CD14-positive monocyte (primary cell): Measurements from ENCODE around the gene MCF2L2. TPM values are rescaled to one million over a fixed set of nuclear protein-coding genes. Genes with fewer than 3 reads are reported as not detected.
"Not testable (repeated sequence)": the region's sequence is repeated elsewhere in the genome, so short reads cannot be mapped to it uniquely, and the experiment has no call there.

ENCODE experiments used
- DNase-seq, 3 donors: peaks; one replicate each; pipeline ENCODE4 v3.0.0-alpha.2; 2011 to 2022
- H2AFZ ChIP-seq: 2 replicates; pipeline ENCODE4 v1.6.0; 2012; ENCODE audit warnings: mild to moderate bottlenecking, low read depth, low read length, inconsistent platforms; ENCODE audit not compliant: insufficient read depth, poor library complexity, severe bottlenecking
- H3K27ac ChIP-seq, 2 donors: 1 replicate in 1 of 2; 2 replicates in 1 of 2; pipeline ENCODE4 v1.5.1; 2012 to 2013; ENCODE audit warnings: low read length in 2 of 2, control low read depth in 1 of 2, inconsistent platforms in 1 of 2, low read depth in 1 of 2, mild to moderate bottlenecking in 1 of 2
- H3K27me3 ChIP-seq, 2 donors: one replicate each; pipeline versions ENCODE4 v1.6.0 to v1.6.1; 2011 to 2013; ENCODE audit warnings: low read length in 2 of 2; ENCODE audit not compliant: control insufficient read depth in 2 of 2, insufficient read depth in 2 of 2
- H3K36me3 ChIP-seq, 2 donors: replicated peaks in 1 of 2; 1 replicate in 1 of 2; 2 replicates in 1 of 2; pipeline versions ENCODE4 v1.5.1 to v1.6.1; 2012 to 2013; ENCODE audit warnings: low read length in 2 of 2, control low read depth in 1 of 2, inconsistent platforms in 1 of 2, mild to moderate bottlenecking in 1 of 2; ENCODE audit not compliant: insufficient read depth in 2 of 2, control insufficient read depth in 1 of 2
- H3K4me1 ChIP-seq, 2 donors: 1 replicate in 1 of 2; 2 replicates in 1 of 2; pipeline versions ENCODE4 v1.5.1 to v1.6.1; 2012 to 2013; ENCODE audit warnings: low read length in 2 of 2, control low read depth in 1 of 2, inconsistent platforms in 1 of 2, mild to moderate bottlenecking in 1 of 2, moderate library complexity in 1 of 2; ENCODE audit not compliant: insufficient read depth in 2 of 2, control insufficient read depth in 1 of 2
- H3K4me2 ChIP-seq: replicated peaks from 2 replicates; pipeline ENCODE3; 2012; ENCODE audit warnings: low read length, moderate library complexity, mild to moderate bottlenecking; ENCODE audit not compliant: poor library complexity, severe bottlenecking; ENCODE audit errors: extremely low read depth
- H3K4me3 ChIP-seq, 3 experiments: fragments of 200-600 bp in 1 of 3; sonication (generic) in 1 of 3; replicated peaks in 1 of 3; 1 replicate in 2 of 3; 2 replicates in 1 of 3; pipeline ENCODE4 v1.5.1; 2011 to 2013; ENCODE audit warnings: low read length in 3 of 3, mild to moderate bottlenecking in 3 of 3, control low read depth in 2 of 3, low read depth in 2 of 3, inconsistent platforms in 1 of 3, moderate library complexity in 1 of 3
- H3K79me2 ChIP-seq: 2 replicates; pipeline ENCODE4 v1.6.0; 2012; ENCODE audit warnings: mild to moderate bottlenecking, control low read depth, inconsistent platforms, low read length, moderate library complexity; ENCODE audit not compliant: insufficient read depth
- H3K9ac ChIP-seq: 2 replicates; pipeline ENCODE4 v1.6.0; 2017; ENCODE audit warnings: low read length, mild to moderate bottlenecking; ENCODE audit not compliant: insufficient read depth, poor library complexity, severe bottlenecking
- H3K9me3 ChIP-seq, 2 donors: replicated peaks in 1 of 2; 1 replicate in 1 of 2; 2 replicates in 1 of 2; pipeline versions ENCODE4 v1.5.1 to v1.6.1; 2012 to 2013; ENCODE audit warnings: low read length in 2 of 2, control low read depth in 1 of 2; ENCODE audit not compliant: control insufficient read depth in 1 of 2, insufficient read depth in 1 of 2
- H4K20me1 ChIP-seq: 2 replicates; pipeline ENCODE4 v1.6.0; 2012; ENCODE audit warnings: mild to moderate bottlenecking, low read length, control low read depth, moderate library complexity; ENCODE audit not compliant: insufficient read depth
- H3K27ac Mint-ChIP-seq, 7 donors: one replicate each; pipeline ENCODE4 v1.8.0; 2020; ENCODE audit warnings: mild to moderate bottlenecking in 7 of 7, mixed read lengths in 7 of 7, moderate library complexity in 6 of 7, inconsistent platforms in 2 of 7
- H3K27me3 Mint-ChIP-seq, 3 donors: one replicate each; pipeline ENCODE4 v1.8.0; 2021 to 2022; ENCODE audit warnings: low read depth in 3 of 3, mild to moderate bottlenecking in 3 of 3, mixed read lengths in 3 of 3, moderate library complexity in 3 of 3, inconsistent platforms in 1 of 3
- H3K36me3 Mint-ChIP-seq, 2 donors: one replicate each; pipeline ENCODE4 v1.8.0; 2020; ENCODE audit warnings: mixed read lengths in 2 of 2, inconsistent platforms in 1 of 2, mild to moderate bottlenecking in 1 of 2
- H3K4me1 Mint-ChIP-seq: one replicate; pipeline ENCODE4 v1.8.0; 2020; ENCODE audit warnings: mild to moderate bottlenecking, mixed read lengths
- H3K4me3 Mint-ChIP-seq, 2 donors: one replicate each; pipeline ENCODE4 v1.8.0; 2020; ENCODE audit warnings: mild to moderate bottlenecking in 2 of 2, mixed read lengths in 2 of 2, moderate library complexity in 1 of 2
- H3K9me3 Mint-ChIP-seq, 7 donors: one replicate each; pipeline ENCODE4 v1.8.0; 2020 to 2022; ENCODE audit warnings: mixed read lengths in 7 of 7, mild to moderate bottlenecking in 6 of 7, moderate library complexity in 6 of 7, inconsistent platforms in 2 of 7
- CTCF ChIP-seq: fragments of 200-600 bp; IDR thresholded peaks from one replicate; pipeline ENCODE4 v1.8.0; 2022; ENCODE audit warnings: antibody characterized with exemption, mild to moderate bottlenecking
- WGBS: methylation state at CpG from one replicate; pipeline ENCODE4 v1.1.5; 2013; ENCODE audit warnings: missing lambda C conversion rate; ENCODE audit not compliant: insufficient coverage; 5-methylcytosine and 5-hydroxymethylcytosine counted together
- intact Hi-C, 2 donors: fragments of 100-400 bp; cut with micrococcal nuclease; formaldehyde crosslinking; loops; one replicate each; pipeline versions ENCODE4 v1.15.0 to v1.15.1; 2023
- polyA plus RNA-seq, 3 donors: library from polyadenylated mRNA; depleted of rRNA in 1 of 3; unstranded in 2 of 3; stranded (reverse) in 1 of 3; fragments of 300-500 nt in 2 of 3; fragments of >200 nt in 1 of 3; fragmentation: Illumina TruSeq in 2 of 3; gene quantifications; 1 replicate in 2 of 3; 2 replicates in 1 of 3; pipeline ENCODE4 v1.2.3, GENCODE V29; 2012 to 2021

Gene MCF2L2
- polyA plus RNA-seq, 3 donors, result 0.01 to 0.13 TPM; not detected in 1

- Histone ChIP-seq H3K9ac (no peak overlapping the region), H3K79me2 (no peaks in the 10 kb centered on the region), H3K9me3 (no peaks in the 10 kb centered on the region), H3K4me3 (no peak overlapping the region), H2AFZ (no peak overlapping the region), H3K36me3 (no peaks in the 10 kb centered on the region), H3K4me1 (peaks cover 3 to 5% of the 10 kb centered on the region in 2 donors), H3K27ac (no peak overlapping the region), H4K20me1 (no peaks in the 10 kb centered on the region), H3K27me3 (no peaks in the 10 kb centered on the region), H3K4me2 (no peak overlapping the region)
- Mint-ChIP-seq H3K9me3 (no peaks in the 10 kb centered on the region), H3K4me1 (peaks cover 9% of the 10 kb centered on the region), H3K27me3 (peaks cover 0 to 2% (median 1%) of the 10 kb centered on the region in 3 donors), H3K36me3 (no peaks in the 10 kb centered on the region), H3K4me3 (no peak overlapping the region), H3K27ac (no peak overlapping the region)
- intact Hi-C loops, result no loop called here
- no peak for DNase-seq
- TF ChIP-seq CTCF, result no peak
- 100% methylated on average over 2 of the region's 8 CpGs for WGBS
Observed at GRCh38 chr3:183477801-183478456, 49.5 kb upstream of the MCF2L2 start.

GRCh38 chr3:183475764-183476162 lies 47.3 kb upstream of the MCF2L2 start:
- H3K36me3 ChIP-seq, DNase-seq, intact Hi-C loops, H3K27me3 Mint-ChIP-seq, H3K4me1 ChIP-seq, H3K27ac ChIP-seq, H3K9me3 ChIP-seq, H3K27ac Mint-ChIP-seq, H3K27me3 ChIP-seq, H3K36me3 Mint-ChIP-seq, H3K4me3 ChIP-seq, H2AFZ ChIP-seq, H4K20me1 ChIP-seq, H3K79me2 ChIP-seq, H3K4me1 Mint-ChIP-seq, H3K9me3 Mint-ChIP-seq, H3K4me3 Mint-ChIP-seq, H3K9ac ChIP-seq, H3K4me2 ChIP-seq: not testable (repeated sequence)
- no CpG with 5 or more reads among the region's 1 CpG for WGBS
